HG03342 (cell line): ENCODE results near the gene KCTD15.

Experiments used
- ATAC-seq: cut with Tn5 transposase; IDR thresholded peaks from one replicate; pipeline ENCODE4 v1.9.1; 2021; ENCODE audit warnings: mild to moderate bottlenecking, moderate library complexity; ENCODE audit not compliant: unreplicated experiment

The KCTD15 gene

GRCh38 chr19:33795370-33796163 is 1.1 kb upstream of the KCTD15 start:
- no peak for ATAC-seq

- no peak for ATAC-seq
Measured at GRCh38 chr19:33797802-33798671, 1.4 kb downstream of the KCTD15 start.

GRCh38 chr19:33798681-33799111 is 2.0 kb downstream of the KCTD15 start:
- ATAC-seq = no peak

DNA sequence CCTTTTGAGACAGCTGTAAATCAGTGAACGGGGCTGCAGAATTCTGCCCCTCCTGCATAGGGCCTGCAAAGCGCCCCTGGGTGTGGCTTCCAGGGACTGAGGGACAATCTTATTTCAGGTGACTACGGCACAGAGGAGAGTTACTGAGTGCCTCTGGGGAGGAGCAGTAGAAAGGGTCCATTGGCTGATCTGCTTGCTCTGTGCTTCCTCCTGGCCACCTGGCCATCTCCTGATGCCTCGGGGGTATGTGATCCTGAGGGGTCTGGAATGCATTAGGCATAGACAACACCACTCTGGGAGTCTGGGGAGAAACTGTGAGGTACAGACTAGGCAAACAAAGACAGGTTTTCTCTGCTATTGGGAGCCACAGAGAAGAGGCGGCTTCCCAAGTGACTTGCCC is 2.8 kb downstream of the KCTD15 start:
- ATAC-seq = no peak

- ATAC-seq = no peak
Measured at GRCh38 chr19:33800012-33800680, 3.5 kb downstream of the KCTD15 start.

DNA sequence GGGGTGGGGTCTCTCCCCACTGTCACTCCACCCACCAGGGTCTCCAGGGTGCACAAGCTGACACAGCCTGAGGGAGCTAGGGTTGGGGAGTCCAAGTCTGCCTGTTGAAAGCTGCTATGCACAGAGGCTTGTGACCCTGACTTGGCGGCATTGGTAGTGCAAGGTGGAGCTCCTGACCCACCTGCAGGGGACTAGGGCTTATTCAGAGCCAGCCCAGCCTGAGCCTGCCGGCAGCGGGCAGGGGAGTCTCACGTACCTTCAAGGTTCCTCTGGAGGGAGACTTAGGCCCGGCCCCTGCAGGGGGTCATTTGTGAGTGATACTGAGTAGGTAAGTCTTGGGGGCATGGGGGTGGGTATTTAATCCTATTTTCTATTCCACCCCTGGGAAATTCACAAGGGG is 4.7 kb downstream of the KCTD15 start:
- no peak for ATAC-seq

DNA sequence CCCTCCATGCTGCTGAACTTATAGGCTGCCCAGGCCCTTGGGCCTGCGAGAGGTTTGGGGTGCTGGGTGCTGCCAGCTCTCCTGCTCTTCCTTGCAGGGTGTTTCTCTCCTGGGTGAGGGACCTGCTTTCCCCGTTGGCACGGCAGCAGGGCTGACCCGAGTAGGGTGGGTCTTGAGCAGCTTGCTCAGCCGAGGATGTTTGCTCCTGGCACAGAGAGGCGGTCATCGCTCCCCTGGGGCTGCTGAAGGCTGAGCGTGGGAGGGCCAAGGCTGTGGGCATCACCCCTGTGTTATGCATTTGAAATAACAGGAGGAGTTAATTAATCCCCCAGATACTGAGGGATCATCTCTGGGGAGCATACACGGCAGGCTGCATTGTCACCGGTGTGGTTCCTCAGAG is 5.3 kb downstream of the KCTD15 start:
- no peak for ATAC-seq

- ATAC-seq = no peak
Measured at GRCh38 chr19:33802801-33803200, 6.1 kb downstream of the KCTD15 start.

DNA sequence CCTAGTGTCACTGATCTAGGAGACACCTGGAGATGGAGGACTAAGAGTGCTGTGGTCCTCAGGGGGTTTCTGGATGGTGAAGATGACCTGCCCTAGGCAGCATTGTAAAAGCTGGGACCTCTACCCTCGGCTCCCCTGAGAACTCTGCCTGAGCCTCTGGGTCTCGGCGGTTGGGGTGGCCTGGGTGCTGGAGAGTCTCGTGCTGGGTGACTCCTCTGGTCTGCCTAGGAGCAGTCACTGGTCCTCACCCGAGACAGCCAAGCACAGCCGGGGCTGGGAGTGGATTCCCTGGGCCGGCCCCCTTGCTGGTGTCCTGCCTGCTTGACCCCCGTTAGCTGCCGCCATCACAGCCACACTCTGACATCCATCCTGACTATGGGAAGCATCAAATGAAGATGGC is 6.7 kb downstream of the KCTD15 start:
- no peak for ATAC-seq

GRCh38 chr19:33804021-33804799 is 7.5 kb downstream of the KCTD15 start:
- no peak for ATAC-seq

DNA sequence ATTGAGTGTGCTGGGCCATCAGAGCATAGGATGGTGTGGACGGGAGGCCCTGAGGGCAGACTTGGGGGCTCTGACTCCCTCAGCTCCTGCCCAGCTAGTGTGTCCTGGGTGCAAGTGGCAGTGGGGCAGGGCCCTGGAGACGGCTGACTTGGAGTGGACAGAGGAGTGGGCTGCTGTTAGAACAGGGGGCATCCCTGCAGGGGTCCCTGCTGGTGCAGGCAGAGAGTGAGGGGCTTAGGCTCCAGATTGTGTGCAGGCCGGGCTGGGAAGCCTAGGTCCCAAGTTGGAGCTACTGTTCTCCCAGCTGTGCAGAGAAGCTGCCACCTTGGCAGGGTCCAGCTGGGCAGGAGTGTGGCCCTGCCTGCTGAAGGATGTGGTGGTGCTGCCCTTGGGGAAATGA is 8.6 kb downstream of the KCTD15 start:
- no peak for ATAC-seq

- no peak for ATAC-seq
Measured at GRCh38 chr19:33805840-33806433, 9.3 kb downstream of the KCTD15 start.

DNA sequence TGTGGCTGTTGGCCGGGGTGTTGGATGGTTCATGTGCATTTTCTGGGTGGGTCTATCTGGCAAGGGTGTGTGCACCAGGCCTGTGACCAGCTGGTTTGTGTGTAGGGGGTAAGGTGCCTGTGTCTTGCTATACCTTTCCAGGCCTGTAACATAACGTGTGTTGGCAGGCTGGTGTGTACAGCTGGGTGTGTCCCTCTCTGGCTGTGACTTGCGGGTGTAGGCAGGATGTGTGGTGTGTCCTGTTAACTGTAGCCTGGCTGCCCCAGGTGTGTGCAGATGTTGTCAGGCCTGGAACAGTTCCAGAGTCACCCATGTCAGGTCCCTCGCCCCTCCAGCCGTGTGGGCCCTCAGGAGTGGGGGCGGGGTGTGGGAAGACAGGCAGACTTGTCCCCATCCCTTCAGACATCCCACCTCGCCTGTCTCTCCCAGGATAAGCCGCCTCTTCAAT is 9.8 kb downstream of the KCTD15 start:
- ATAC-seq = no peak

GRCh38 chr19:33808399-33808798 is 11.7 kb downstream of the KCTD15 start:
- ATAC-seq = no peak

DNA sequence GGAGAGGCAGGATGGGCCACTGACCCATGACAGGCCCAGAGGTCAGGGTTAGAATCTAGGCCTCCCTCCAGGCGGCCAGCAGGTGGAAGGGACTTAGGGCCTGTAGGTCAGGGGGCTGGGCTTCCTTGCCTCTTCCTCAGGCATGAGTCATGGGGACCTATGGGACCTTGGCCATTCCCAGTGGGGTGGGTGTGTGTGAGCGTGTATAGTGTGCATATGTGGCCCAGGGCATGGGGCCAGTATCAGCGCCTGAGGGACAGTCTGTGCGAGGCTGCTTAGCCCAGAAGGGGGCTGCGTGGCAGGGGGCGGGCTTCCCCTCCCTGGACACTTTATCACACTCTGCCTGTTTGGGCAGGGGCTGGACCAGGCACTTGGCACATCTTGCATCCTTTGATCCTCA is 13.3 kb downstream of the KCTD15 start:
- no peak for ATAC-seq

DNA sequence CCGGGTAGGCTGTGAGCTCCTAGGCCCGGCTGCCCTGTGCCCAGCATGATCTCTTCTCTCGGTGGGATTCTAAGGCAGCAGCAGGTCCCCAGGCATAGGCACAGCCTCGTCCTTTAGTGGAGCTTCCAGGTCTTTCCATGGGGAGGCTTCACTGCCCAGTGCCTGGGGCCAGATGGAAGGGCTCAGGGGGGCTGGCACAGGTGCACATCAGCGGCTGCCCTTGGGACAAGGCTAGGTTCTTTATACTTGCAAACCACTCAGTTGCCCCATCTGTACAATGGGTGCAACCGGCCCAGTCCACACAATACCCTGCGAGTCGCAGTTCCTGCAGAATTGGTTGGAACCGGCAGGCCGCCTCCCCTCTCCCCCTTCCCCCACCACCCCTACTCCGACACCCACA is 14.2 kb downstream of the KCTD15 start:
- no peak for ATAC-seq

DNA sequence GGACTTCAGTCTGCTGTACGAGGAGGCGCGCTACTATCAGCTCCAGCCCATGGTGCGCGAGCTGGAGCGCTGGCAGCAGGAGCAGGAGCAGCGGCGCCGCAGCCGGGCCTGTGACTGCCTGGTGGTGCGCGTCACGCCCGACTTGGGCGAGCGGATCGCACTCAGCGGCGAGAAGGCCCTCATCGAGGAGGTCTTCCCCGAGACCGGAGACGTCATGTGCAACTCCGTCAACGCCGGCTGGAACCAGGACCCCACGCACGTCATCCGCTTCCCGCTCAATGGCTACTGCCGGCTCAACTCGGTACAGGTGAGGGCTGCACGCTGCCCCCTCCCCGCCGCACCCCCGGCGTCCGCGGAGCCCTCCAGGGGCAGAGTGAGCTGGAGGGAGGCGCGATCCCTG is 14.6 kb downstream of the KCTD15 start:
- no peak for ATAC-seq

- ATAC-seq = no peak
Measured at GRCh38 chr19:33811736-33812387, 15.2 kb downstream of the KCTD15 start.

DNA sequence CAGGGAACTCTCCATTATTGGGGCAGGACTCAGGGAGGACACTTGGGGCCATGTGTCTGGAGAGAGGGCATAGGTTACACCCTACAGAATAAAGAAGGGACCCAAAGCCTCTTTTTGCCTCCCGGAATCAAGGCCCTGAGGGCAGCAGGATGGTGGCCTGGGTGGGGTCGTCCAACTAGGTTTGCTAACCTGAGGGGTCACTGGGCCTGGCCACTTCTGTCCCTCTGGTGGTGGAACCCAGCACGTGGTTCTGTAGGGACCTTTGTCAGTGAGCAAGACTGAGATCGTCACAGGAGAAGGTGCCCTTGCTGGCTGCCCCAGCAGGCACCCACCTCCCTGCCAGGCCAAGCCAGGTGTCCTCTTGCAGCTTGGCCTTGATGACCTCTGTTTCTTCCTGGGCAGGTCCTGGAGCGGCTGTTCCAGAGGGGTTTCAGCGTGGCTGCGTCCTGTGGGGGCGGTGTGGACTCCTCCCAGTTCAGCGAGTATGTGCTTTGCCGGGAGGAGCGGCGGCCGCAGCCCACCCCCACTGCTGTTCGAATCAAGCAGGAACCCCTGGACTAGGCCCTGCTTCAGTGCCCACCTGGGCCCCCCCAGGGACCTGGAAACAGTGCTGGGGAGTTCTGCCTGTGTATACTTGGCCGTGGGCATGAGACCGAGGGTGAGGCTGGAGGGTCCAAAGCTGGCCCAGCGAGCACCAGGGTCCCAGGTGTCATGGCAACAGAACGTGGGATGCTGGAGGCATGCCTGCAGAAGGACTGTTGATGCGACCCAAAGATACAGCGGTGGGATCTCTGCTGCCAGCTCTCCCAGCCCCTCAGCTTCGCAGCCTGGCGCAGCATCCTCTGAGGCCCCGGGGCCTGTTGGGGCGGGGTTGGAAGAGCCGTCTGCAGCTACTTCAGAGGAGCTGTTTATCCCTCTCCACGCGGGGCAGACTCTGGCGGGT is 16.0 kb downstream of the KCTD15 start:
- ATAC-seq = no peak
